GM12878 (cell line): ENCODE results near the gene RBSN. TPM values are rescaled to one million over a fixed set of nuclear protein-coding genes. Genes with fewer than 3 reads are reported as not detected.
A peak's percentile ranks its signal among the peaks of the same experiment; 100 is the strongest.

Source experiments
- CHD1 ChIP-seq: IDR thresholded peaks from 2 replicates; pipeline ENCODE4 v1.6.1; 2012; ENCODE audit warnings: low read depth, low read length, improper control_type of control experiment
- CREM ChIP-seq: IDR thresholded peaks from 2 replicates; pipeline ENCODE4 v1.6.1; 2014; ENCODE audit warnings: antibody characterized with exemption, low read depth
- E4F1 ChIP-seq: fragments of 450-650 bp; IDR thresholded peaks from 2 replicates; pipeline ENCODE4 v1.6.1; 2018; ENCODE audit warnings: borderline replicate concordance, mild to moderate bottlenecking; ENCODE audit not compliant: partially characterized antibody
- ESRRA ChIP-seq: IDR thresholded peaks from 2 replicates; pipeline ENCODE4 v1.6.1; 2012; ENCODE audit warnings: mild to moderate bottlenecking, low read length, improper control_type of control experiment
- HDAC2 ChIP-seq: fragments of 200-600 bp; sonication (generic); IDR thresholded peaks from 2 replicates; pipeline ENCODE4 v1.6.1; 2017
- IKZF1 ChIP-seq: fragments of 450-650 bp; conservative IDR thresholded peaks from 2 replicates; pipeline ENCODE4 v1.6.1; 2017; ENCODE audit warnings: antibody characterized with exemption, mild to moderate bottlenecking
- JUNB ChIP-seq: IDR thresholded peaks from 2 replicates; pipeline ENCODE4 v1.6.1; 2016; ENCODE audit warnings: antibody characterized with exemption, mild to moderate bottlenecking
- KLF5 ChIP-seq: fragments of 450-650 bp; IDR thresholded peaks from 2 replicates; pipeline ENCODE4 v1.6.1; 2014; ENCODE audit warnings: mild to moderate bottlenecking; ENCODE audit not compliant: partially characterized antibody
- MEF2A ChIP-seq: IDR thresholded peaks from 2 replicates; pipeline ENCODE4 v1.6.1; 2011; ENCODE audit warnings: low read depth, mild to moderate bottlenecking, low read length, moderate library complexity; ENCODE audit not compliant: insufficient read depth
- MEF2B ChIP-seq: fragments of 450-650 bp; IDR thresholded peaks from 2 replicates; pipeline ENCODE4 v1.6.1; 2018; ENCODE audit warnings: mild to moderate bottlenecking, moderate library complexity; ENCODE audit not compliant: partially characterized antibody, poor library complexity, severe bottlenecking
- NBN ChIP-seq: fragments of 450-650 bp; IDR thresholded peaks from 2 replicates; pipeline ENCODE4 v1.6.1; 2016
- NR2F1 ChIP-seq: fragments of 450-650 bp; conservative IDR thresholded peaks from 2 replicates; pipeline ENCODE4 v1.6.1; 2017; ENCODE audit warnings: mild to moderate bottlenecking
- RCOR1 ChIP-seq: conservative IDR thresholded peaks from 2 replicates; pipeline ENCODE4 v1.6.1; 2012; ENCODE audit warnings: low read depth, low read length, improper control_type of control experiment
- RFX5 ChIP-seq: IDR thresholded peaks from 2 replicates; pipeline ENCODE4 v1.6.1; 2011; ENCODE audit warnings: low read depth, low read length, improper control_type of control experiment
- SUZ12 ChIP-seq: fragments of 200-600 bp; sonication (generic); IDR thresholded peaks from one replicate; pipeline ENCODE4 v1.6.1; 2018; ENCODE audit warnings: antibody characterized with exemption, mild to moderate bottlenecking; ENCODE audit not compliant: unreplicated experiment
- TAF1 ChIP-seq: IDR thresholded peaks from 2 replicates; pipeline ENCODE4 v1.6.1; 2011; ENCODE audit warnings: mild to moderate bottlenecking, low read depth, low read length, borderline replicate concordance
- TCF12 ChIP-seq: IDR thresholded peaks from 2 replicates; pipeline ENCODE4 v1.6.1; 2011; ENCODE audit warnings: low read depth, mild to moderate bottlenecking, low read length
- polyA plus RNA-seq, 11 experiments: library from polyadenylated mRNA; depleted of rRNA in 4 of 11; unstranded in 6 of 11; stranded (reverse) in 5 of 11; fragments of >200 nt; fragmentation: Nextera tagmentation in 4 of 11; fragmentation: Illumina TruSeq in 1 of 11; extraction: Ambion mirVana in 4 of 11; extraction: Trizol in 1 of 11; gene quantifications; 1 replicate in 1 of 11; 2 replicates in 10 of 11; pipeline versions ENCODE4 v1.2.1 to v1.2.3, GENCODE V29; 2011 to 2016; ENCODE audit warnings: inconsistent platforms in 2 of 11, missing spikeins in 2 of 11, low read depth in 1 of 11
- total RNA-seq, 4 experiments: library from RNA; depleted of rRNA in 3 of 4; stranded (reverse); fragments of >200 nt in 3 of 4; fragmentation: Illumina TruSeq in 1 of 4; extraction: Trizol in 1 of 4; gene quantifications; 2 replicates each; pipeline versions ENCODE4 v1.2.1 to v1.2.3, GENCODE V29; 2013 to 2021
- TF ChIP-seq, protein P1 (sequence below): IDR thresholded peaks from 2 replicates; pipeline ENCODE4 v1.6.1; 2012; ENCODE audit warnings: low read depth, low read length, improper control_type of control experiment

Gene RBSN
- total and polyA plus RNA-seq, 10 of the 15 experiments (the other 5 are each of a cell fraction or from before 2014, with no cell fraction given), result 2.0 to 17.5 (median 10.5) TPM

DNA sequence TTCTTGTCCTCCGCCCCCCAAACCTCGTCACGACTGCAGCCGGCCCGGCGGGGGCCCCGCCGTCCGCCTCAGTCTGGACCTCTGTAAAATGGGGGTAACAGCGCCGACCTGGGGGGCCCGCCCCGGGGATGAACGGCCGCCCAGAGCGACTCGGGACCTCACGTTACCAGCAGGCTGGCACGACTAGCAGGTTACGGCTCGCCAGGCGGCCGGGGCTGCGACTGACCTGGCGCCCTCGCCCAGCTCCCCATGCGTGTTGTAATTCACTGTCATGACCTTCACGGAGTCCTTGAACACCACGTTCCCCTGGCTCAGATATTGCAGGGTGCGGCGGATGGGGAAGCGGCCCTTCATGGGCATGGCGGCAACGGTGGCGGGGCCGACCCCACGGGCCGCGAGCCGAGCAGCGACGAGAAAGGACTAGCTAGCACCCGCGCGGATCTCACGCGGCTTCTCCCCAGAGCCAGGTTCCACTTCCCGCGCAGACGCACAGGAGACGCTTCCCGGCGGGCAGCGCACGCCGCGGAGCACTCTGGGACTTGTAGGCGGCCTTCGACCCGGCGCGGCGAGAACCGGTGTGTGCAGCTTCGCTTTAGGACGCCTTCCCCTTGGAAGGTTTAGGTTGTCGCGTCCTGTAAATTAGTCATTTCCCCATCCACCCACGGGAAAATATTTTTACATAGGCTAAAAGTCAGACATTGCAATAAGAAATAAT is 34.0 kb downstream of the RBSN start, which contains the start of gene MRPS25 (continued):
- peak; percentile 94 for TF ChIP-seq IKZF1
- 0 out of 2 replicates have a peak, but pooled peaks have one; percentile 61 for TF ChIP-seq NBN
- TF ChIP-seq SUZ12, result no peak
- TF ChIP-seq NR2F1, result peak; percentile 54; the same call in 1 of the 2 replicates
- no peak for TF ChIP-seq HDAC2
- no peak for TF ChIP-seq MEF2A
- TF ChIP-seq TAF1, result peak; percentile 79
- TF ChIP-seq CREM, result peak; percentile 71; the same call in 1 of the 2 replicates
- TF ChIP-seq CHD1, result no peak
- TF ChIP-seq E4F1, result no peak
- TF ChIP-seq MEF2B, result no peak
- TF ChIP-seq KLF5, result no peak
- TF ChIP-seq ESRRA, result peak; percentile 84; the same call in 1 of the 2 replicates
- TF ChIP-seq RFX5, result no peak
- TF ChIP-seq JUNB, result no peak
- TF ChIP-seq, protein P1, sequence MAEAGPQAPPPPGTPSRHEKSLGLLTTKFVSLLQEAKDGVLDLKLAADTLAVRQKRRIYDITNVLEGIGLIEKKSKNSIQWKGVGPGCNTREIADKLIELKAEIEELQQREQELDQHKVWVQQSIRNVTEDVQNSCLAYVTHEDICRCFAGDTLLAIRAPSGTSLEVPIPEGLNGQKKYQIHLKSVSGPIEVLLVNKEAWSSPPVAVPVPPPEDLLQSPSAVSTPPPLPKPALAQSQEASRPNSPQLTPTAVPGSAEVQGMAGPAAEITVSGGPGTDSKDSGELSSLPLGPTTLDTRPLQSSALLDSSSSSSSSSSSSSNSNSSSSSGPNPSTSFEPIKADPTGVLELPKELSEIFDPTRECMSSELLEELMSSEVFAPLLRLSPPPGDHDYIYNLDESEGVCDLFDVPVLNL, result 0 out of 2 replicates have a peak, but pooled peaks have one; percentile 44
- TF ChIP-seq TCF12, result peak; percentile 58; the same call in 1 of the 2 replicates
- TF ChIP-seq RCOR1, result no peak
- TF ChIP-seq, all 136 proteins: peak for 43
